GM19452 (cell line): ENCODE data around the gene COL18A1.

ENCODE experiments used
- ATAC-seq: cut with Tn5 transposase; IDR thresholded peaks from one replicate; pipeline ENCODE4 v1.9.1; 2021; ENCODE audit not compliant: unreplicated experiment

The COL18A1 gene

DNA sequence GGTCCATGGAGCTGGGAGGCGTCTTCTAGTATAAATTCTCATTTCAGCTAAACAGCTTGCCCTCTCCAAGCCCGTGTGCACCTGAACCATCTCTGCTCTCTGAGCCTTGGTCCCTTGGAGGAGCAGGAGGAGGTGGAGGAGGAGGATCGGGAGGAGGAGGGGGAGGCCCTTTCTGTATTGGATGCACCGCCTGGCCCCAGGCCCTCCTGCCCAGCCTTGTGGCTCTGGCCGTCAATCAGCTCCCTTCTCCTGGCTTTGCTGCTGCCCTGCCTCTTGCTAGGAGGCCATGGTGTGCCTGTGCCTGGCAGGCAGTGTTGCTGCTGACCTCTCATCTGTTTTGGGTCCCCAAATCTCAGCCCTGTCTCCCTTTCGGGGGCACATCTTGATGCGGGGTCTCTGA is 9.0 kb downstream of the COL18A1 start:
- no peak for ATAC-seq

DNA sequence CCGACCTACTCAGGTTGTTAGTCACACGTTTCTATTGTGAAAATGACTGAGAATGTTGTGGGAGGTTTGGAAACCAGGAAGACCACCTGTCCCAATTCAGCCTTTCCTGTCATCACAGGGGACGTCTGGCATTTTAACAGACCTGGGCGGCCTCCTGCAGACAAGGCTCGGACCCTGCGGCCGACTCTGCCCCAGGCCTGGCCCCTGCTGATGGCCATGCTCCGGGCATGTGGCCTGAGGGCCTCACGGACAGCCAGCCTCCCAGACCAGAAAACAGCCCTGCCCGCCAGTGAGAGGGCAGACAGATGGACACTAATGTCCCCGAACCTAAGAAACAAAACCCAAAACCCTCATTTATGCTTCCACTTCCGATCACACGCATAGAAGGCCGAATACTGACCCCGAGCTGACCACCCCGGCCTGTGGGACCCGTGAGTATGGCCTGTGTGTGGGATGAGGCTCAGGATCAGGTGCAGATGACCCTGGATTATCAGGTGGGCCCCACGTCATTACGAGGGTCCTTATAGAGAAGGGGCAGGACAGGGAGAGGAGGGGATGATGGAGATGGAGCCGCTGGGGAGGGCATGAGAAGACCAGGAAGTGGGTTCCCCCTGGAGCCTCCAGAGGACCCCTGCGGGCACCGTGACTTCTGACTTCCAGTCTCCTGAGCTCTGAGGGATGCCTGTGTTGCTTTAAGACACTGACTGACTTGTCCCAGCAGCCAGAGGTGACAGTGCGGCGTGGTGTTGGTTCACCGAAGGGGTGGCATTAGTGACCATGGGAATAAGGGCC is 9.6 kb downstream of the COL18A1 start:
- ATAC-seq, result no peak

DNA sequence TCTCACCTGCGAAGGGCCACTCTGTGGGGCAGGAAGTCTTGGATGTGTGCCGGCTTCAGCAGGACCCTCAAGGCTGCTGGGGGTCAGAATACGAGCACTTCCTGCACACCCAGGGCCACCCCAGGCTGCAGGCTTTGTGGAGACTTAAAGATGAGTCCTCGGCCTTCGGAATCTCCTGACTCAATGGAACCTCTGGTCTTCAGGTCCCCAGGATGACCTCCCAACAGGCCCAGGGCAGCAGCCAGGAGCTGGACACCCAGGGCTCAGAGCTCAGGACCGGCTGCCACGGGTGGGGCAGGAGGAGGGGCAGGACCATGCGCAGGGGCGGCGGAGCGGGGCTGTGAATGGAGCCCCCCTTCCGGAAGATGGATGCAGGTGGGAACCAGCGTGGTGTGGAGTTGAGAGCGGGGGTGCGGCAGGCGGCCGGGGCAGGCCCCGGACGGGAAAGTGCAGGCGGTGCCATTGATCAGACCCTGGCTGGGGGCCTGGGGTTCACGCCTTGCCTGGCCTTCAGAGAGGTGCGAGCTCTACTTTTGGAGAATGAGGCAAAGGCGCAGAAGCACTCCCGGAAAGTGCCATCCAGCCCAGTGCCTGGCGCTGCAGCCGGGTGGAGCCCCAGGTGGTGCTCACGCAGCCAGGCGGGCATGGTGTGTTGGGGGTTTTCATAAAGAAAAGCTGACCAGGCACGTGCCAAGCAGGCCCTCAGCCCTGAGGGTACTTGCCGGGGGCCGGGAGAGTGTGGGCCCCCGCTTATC is 10.4 kb downstream of the COL18A1 start:
- ATAC-seq, result no peak

DNA sequence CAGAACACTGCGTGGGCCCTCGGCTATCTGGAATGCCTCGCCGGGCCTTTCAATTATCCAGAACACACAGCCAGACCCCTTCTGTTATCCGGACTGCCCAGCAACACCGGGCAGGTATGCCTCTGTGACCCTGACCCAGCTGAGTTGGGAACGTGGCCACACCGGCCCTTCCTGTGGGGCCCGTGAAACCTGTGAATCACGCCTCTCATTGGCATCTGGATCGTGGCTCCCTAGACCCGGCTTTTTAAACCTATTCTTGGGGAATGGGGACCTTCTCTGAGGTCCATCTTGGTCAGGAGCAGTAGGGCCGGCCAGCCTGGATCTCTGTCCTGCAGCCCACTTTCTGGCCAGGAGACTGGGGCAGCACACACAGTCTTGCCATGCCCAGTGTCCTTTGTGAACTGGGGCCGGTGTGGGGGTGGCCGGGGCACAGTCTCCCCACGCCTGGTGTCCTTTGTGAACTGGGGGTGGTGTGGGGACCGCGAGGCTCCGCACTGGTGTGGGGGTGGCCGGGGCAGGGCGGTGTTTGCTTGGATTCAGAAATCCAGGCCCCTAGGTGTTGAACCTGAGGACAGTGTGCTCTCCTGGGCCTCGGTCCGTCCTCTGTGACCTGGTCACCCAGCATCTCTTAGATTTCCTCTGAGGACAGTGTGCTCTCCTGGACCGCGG is 11.1 kb downstream of the COL18A1 start:
- no peak for ATAC-seq

DNA sequence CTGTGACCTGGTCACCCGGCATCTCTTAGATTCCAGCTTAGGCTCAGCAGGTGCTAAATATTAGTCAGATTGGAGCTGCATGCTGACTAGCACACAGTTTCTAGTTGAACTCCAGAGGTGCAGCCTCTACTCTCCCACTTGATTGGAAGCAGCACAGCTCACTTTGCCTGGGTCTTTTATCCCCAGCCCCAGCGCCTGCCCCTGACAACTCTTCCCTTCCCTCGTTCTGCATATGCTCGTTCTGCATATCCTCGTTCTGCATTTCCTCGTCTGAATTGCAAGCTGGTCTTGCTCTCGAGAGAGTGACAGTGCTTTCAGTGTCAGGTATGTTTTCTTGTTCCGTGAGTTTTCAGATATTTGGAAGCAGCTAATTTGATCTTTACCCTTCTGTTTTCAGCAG is 11.7 kb downstream of the COL18A1 start:
- ATAC-seq, result no peak

DNA sequence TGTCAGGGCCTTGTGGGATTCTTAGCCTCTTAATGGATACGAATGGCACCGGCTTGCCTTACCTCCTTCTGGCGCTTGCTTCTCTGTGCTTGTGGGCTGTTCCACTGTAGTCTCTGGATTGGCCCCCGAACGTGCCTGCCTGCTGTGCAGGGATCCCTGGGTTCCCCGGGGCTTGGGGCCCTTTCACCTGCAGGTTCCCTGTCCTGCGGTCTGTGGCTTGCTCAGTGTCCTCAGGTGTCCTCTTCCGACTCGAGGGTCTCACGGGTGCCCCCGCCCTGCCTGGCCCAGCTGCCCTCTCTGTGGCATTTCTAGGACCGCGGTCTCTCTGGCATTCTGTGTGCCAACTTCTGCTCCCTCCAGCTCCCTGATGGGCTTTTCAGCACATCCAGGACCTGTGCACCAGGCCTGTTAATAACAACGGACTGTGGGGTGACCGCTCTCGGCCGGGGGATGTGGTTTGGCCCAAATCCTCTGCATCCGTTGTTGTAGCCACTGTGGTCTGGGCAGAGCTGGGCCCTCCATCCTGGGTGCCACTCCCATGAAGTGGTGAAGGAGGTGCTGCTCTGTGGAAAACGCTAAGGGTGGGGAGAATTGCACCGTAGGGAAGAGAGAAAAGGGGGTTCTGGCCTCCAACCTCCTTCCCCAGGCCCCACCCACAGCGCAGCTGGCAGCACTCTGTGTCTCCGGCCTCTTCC is 12.4 kb downstream of the COL18A1 start:
- ATAC-seq, result no peak

DNA sequence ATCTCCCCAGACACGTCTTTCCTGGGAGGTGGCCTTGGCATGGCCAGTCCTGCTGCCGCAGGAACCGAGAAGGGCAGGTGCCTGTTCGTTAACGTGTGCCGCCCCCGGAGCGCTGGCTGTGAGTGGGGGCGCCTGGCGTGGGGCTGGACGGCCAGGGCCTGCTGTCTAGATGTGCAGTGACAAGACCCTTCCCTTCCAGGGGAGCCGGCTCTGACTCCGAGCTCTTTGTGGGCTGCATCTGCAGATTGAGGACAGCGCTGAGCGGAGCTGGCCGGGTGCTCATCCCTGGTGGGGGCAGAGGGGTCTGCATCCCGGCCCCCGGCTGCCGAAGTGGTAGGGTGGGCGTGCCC is 13.0 kb downstream of the COL18A1 start:
- no peak for ATAC-seq

DNA sequence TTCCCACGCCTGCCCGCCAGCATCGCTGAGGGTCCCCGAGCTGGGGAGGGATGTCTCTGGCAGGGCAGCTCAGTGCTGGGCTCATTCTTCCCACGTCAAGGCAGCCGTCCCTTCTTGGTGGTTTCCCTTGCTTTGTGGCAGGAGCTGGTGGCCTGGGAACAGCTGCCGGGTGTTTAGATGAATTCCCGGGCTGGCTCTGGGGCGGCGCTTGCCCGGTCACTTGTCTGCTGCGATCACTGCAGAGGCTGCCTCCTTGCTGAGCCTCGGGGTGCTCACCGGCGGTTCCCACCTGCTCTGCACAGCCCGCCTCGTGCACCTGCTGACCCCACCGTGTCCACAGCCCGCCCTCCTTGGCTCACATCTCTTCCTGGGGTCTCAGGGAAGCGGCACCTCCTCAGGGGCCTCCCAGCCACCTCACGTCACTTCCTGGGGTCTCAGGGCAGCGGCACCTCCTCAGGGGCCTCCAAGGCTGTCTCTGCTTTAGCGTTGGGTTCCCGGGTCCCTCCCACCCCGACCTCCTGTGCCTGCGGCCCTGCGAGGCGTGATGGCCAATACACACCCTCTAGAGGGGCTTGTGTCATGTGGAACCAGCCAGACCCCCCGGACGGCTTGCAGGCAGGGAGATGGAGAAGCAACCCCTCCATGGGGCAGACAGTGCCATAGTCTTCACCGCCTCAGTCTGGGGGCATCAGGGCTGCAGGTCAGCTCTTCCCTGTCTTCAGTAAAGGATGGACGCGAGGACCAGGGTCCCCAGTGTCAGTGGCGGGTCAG is 13.5 kb downstream of the COL18A1 start:
- no peak for ATAC-seq

DNA sequence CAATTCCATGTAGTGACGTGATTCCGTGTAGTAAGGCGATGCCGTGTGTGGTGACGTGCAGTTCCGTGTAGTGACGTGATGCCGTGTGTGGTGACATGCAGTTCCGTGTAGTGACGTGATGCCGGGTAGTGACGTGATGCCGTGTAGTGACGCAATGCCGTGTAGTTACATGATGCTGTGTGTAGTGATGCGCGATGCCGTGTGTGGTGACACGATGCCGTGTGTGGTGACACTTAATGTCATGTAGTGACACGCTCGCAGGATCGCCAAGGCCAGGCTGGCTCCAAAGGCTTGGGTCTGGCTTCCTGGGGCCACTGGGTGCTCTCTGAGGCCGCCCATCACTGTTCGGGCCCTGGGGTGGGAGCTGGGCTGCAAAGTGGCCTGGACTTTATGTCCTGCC is 14.2 kb downstream of the COL18A1 start:
- no peak for ATAC-seq

DNA sequence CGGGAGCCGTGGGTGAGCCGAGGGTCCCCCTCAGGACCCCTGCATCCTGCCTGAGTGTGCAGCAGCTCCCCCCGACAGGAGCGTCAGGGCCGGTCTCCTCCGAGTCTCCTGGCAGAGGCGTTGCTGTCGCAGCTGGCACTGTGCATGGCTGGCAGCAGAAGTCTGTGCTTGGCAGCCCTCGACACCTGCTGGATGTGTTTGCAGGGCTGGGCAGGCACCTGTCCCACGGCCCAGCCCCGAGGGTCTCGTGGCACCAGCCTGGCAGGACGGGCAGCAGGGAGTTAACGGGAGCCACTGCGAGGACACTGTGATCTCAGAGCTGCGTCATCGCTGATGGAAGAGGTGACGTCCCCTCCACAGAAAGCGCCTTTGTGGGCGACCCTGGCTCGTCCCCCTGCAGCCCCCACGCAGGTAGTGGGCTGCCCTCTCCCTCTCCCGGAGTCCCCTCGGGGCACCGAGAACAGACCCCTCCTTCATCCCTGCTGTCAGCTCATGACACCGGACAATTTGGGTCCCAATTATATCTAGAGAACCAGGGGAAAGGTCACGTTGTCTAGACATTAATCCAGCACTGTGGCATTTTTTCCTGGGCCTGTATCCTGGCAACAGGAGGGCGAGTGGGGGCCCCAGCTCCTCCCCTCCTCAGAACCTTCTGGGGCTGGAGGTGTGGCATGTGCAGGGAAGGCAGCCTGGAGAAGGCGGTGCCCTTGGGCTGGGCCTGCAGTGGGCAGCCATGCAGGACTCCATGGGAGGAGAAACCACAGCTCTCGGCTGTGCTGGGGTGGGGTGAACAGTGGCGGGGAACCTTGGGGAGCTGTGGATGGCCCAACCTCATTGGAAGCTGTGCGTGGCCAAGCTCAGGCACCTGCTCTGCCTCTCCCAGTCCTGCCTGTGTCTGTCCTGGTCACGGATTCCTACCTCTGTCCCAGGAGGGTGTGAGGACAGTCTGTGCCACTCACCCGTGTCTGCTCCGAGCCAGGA is 15.4 kb downstream of the COL18A1 start:
- no peak for ATAC-seq

DNA sequence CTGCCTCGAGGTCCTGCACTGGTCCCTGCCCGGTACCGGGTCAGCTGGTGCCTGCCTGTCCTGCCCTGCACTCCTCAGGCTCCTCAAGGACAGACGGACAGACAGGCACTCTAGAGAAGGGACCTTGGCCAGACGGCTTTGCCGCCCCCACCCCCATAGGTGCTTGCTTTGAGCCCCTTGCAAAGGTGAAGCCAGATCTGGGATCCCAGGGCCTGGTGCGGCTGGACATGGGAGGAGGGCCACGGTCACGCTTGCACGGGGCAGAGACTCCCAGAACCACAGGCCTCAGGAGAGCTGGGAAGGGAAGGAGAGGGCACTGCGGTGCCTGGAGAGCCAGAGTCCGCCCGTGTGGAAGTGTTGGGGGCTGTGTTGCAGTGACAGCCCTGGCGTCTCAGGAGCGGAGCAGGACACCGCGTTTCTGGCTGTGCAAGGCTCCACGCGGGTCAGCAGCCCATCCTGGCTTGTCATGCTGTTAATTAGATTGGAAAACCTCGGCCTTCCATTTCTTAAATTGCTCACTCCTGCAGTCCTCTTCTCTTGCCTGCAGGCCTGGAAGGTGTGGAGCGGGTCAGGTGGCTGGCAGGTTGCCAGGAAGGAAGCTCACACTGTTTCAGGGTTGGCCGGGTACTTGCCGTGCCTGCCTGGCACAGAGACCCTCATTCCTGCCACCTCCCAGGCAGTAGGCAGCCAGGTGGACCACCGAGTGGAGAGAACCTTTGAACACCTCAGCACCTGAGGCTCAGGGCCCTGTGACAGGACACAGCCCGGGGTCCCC is 16.3 kb downstream of the COL18A1 start:
- no peak for ATAC-seq

DNA sequence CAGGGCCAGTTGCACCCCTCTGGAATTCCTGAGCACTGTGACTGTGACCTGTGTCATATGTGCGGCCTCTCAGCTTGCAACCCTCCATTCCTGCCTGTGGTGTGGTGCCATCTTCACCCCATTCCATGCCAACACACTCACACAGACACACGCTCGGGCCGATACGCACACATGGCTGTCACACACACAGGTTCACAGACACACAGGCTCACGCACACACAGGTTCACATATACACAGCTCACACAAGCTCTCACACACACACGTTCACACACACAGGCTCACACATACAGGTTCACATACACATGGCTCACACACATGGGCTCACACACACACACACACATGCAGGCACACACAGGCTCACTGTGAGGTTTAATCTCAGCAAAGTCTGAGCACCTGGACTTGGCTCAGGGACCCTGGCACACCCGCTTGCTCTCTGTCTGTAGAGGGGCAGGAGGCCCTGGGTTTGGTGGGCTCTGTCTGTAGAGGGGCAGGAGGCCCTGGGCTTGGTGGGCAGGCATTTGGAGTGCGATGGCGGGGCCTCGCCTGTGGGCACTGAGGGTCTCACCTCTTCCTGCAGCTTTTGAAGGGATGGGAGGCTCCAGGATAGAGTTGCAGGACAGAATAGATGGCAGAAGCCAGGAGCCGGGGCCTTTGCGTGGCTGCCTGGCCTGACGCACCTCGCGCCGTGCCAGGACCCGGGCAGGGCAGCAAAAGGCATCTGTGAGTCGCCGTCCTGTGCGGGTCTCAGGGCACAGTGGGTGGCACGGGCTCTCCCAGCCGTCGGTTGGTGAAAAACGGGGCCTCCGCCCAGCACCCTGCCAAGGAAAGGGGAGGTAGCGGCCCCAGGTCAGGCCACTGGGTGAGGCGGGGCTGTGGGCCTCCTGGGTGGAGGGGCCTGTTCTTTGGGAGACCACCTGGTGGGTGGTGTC is 17.1 kb downstream of the COL18A1 start:
- ATAC-seq, result no peak

DNA sequence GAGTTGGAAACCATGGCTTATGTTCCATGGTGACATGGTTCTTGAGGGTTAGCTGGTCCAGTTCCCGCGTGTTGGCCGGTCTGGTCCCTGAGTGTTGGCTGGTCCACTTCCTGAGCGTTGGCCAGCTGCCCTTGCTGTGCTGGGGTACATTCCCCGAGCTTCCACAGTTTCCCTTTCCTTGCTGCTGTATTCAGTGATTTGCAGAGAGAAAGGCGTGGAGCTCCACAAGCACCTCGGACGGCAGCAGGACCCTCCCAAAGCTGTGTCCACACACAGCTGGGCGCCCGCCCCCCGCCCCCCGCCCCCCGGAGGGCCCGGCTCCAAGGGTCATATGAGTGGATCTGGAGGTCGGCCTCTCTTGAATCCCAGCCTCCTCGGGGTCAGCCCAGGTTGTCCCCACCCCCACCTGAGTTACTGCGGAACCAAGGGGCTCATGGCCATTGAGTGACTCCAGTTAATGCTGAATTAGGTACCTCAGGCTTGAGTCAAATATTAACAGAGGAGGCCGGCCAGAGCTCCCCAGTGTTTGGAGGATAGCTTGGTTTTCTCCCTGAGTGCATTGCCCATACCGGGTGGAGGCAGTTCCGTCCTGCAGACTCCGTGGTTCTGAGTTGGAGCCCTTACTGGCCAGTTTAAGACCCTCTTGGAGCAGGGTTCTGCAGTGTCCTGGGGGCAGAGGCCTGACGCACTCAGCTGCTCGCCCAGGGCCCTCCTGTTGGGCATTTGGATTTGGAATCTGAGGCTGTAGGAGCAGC is 18.4 kb downstream of the COL18A1 start:
- no peak for ATAC-seq

DNA sequence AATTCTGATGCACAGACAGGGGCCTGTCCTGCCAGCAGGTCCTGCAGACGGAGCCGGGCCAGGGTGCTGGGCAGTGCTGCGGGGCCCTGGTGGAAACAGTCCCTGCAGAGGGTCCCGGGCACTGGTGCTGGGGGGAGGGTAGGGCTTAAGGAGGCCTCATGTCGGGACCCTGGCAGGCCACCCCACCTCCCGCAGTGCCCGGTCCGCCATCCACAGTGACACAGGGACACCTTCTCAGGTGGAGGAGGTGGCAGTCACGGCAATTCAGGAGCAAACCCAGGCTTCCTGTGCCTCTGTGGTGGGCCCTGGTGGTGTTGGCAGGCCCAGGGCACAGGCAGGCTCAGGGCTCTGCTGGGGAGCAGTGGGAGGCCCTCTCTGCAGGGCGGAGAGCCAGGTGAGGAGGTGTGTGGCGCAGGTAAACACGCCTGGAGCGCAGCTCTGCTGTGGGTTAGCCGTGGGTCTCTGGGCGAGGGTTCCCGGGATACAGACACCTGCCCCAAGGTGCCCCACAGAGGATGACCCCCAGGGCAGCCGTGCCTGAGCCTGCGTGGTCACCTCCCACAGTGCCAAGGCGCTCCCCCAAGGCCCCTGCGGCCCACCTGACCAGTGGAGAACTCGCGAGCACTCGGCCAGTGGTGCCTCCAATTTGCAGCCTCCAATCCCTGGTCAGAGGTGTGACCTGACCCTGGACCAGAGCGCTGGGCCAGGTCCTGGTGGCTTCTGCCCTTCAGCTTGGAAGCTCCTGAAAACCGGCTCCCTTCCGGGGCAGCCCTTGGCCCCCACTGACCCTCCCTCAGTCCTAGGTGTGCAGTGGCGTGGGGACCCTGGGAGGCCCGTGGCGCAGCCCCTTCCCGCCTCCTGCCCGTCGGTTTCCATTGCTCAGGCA is 19.2 kb downstream of the COL18A1 start:
- ATAC-seq, result no peak

DNA sequence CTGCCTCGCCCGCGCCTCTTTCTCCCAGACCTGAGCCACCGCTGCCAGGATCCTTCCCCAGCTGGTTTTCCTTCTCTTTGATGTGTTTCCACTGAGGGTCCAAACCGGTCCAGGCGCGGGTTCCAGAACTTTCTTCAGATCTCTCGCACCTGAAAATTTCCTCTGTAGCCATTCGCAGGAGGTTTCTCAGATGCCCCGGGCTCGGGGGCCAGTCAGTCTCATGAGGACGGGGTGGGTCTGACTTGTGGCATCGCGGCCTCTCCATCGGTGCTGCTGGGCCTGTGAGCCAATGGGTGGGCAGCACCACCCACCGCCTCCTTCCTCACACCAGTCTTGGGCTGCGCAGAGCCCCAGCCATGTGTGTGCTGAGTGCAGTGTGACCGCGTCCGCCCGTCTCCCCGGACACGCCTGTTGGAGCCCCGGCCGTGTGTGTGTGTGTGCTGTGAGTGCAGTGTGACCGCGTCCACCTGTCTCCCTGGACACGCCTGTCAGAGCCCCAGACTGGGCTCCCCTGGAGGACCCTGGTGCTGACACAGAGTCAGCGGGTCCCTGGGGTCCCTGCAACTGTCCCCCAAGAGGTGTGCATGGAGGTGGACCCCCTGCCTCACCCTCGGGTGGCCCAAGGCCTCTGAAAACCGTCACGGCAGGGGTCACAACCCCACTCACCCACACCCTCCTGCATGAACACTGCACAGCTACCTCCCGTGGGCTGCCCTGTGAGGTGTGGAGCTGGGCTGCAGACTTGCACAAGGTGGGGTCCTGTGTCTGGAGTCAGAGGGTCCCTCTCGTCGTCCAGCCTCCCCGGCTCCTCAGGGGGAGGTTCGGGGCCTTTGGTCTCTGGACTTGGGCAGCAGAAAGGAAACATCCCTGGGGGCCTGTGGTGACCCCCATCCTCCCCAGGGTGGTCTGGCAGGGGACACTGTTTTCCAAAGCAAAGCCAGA is 20.2 kb downstream of the COL18A1 start:
- no peak for ATAC-seq
